ENCODE measurements around the gene PRDX3. TPM values are rescaled to one million over a fixed set of nuclear protein-coding genes. Genes with fewer than 3 reads are reported as not detected.
A peak's percentile ranks its signal among the peaks of the same experiment; 100 is the strongest.

Gene PRDX3
- total and polyA plus RNA-seq, 7 experiments from 2014 or later, result 11.7 to 120 (median 36.7) TPM

DNA sequence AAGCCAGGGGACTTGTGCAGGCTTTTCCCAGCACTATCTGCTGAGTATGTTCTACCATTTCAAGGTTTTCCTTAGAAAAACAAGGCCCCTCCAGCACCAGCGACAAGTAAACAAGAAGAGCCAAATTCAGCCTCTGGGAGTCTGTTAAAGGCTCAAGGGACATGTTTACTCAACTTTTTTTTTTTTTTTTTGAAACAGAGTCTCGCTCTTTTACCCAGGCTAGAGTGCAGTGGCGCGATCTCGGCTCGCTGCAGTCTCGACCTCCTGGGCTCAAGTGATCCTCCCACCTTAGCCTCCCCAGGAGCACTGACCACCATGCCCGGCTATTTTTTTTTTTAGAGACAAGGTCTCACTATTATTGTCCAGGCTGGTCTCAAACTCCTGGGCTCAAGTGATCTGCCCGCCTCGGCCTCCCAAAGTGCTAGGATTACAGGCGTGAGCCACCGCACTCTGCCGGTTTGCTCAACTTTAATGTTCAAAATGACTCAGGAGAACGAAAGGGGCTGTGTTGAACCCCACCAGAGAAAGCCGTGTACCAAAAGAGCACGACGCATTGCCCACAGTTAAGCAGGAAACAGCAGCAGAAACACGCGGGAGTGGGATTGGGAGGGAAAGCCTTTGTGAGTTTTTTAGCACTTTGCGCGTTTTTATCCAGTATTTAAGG is 772 bp downstream of the PRDX3 start:
- H3K4me3 Mint-ChIP-seq, result peak overlapping the region; percentile 91 to 99 (median 96)
- H3K27me3 Mint-ChIP-seq, result no peaks in the 10 kb centered on the region
- no peaks in the 10 kb centered on the region for H3K9me3 ChIP-seq (ENCODE audit: control insufficient read depth in 2 of 3, low read length in 3 of 3)
- CTCF ChIA-PET, result no interaction called here
- peaks cover 7 to 13% of the 10 kb centered on the region in 2 donors for H3K4me1 ChIP-seq (ENCODE audit: control insufficient read depth in 2 of 2, insufficient read depth in 2 of 2, low read length in 2 of 2)
- DNase-seq (no peak), ATAC-seq (peak; percentile 6)
- peaks cover 0 to 26% (median 0%) of the 10 kb centered on the region in 3 experiments for H3K36me3 ChIP-seq (ENCODE audit: control insufficient read depth in 2 of 3, insufficient read depth in 3 of 3, low read length in 3 of 3)
- POLR2A ChIA-PET, result interaction anchor here (1.9 kb wide), 1 partner anchor 10 kb away, joined by 4 read pairs; no protein-coding TSS in a partner anchor
- H3K27ac ChIP-seq (ENCODE audit: low read depth, low read length), result peak overlapping the region; percentile 79
- no peaks in the 10 kb centered on the region for H3K27me3 ChIP-seq (ENCODE audit: control insufficient read depth in 2 of 2, insufficient read depth in 2 of 2, low read length in 2 of 2)
- intact Hi-C loops (cut with micrococcal nuclease), result loop anchor here (1.0 to 5.0 kb wide), 16 partner anchors 13 to 714 kb away; partner anchors contain the start of genes DENND10 (in 2 of the 2), EIF3A (in 2 of the 2), GRK5 (in 2 of the 2) and RGS10 (in 2 of the 2)
- H3K4me3 ChIP-seq (ENCODE audit: low read length), result peak overlapping the region; percentile 97
- peak overlapping the region; percentile 86 to 98 (median 93) for H3K27ac Mint-ChIP-seq
- H3K4me1 Mint-ChIP-seq, result peaks cover 13 to 48% (median 36%) of the 10 kb centered on the region in 7 donors
- H3K9me3 Mint-ChIP-seq, result no peaks in the 10 kb centered on the region
- peaks cover 0 to 13% (median 5%) of the 10 kb centered on the region in 5 donors for H3K36me3 Mint-ChIP-seq

DNA sequence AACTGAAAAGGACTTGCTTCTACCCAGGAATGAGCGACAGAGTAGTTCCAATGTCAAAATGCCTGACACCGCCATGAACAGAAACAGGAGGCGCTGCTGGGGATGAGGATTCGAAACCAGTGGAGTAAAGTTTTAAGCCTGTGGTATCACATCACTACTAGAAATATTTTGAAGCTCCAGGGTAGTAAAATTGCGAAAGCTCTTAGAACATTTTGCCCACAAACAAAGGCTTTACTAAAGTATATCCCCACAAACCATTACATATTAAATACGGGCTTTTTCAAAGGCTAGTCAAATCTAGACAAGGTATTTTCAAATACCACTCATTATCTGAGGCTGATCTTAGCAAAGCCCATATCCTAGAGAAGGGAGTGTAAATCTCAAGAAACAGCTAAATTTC is 2.4 kb downstream of the PRDX3 start:
- Histone ChIP-seq H3K4me1 (ENCODE audit: control insufficient read depth in 2 of 2, insufficient read depth in 2 of 2, low read length in 2 of 2) (peaks cover 7 to 13% of the 10 kb centered on the region in 2 donors), H3K27ac (ENCODE audit: low read depth, low read length) (no peak overlapping the region), H3K9me3 (ENCODE audit: control insufficient read depth in 2 of 3, low read length in 3 of 3) (no peaks in the 10 kb centered on the region), H3K4me3 (ENCODE audit: low read length) (no peak overlapping the region), H3K27me3 (ENCODE audit: control insufficient read depth in 2 of 2, insufficient read depth in 2 of 2, low read length in 2 of 2) (no peaks in the 10 kb centered on the region), H3K36me3 (ENCODE audit: control insufficient read depth in 2 of 3, insufficient read depth in 3 of 3, low read length in 3 of 3) (peaks cover 0 to 40% (median 13%) of the 10 kb centered on the region in 3 experiments)
- Mint-ChIP-seq H3K9me3 (no peaks in the 10 kb centered on the region), H3K36me3 (peaks cover 0 to 20% (median 14%) of the 10 kb centered on the region in 5 donors), H3K27me3 (no peaks in the 10 kb centered on the region), H3K4me1 (peaks cover 13 to 48% (median 40%) of the 10 kb centered on the region in 7 donors), H3K27ac (peak overlapping the region in 6 of 9 donors; percentile 16 to 97 (median 57)), H3K4me3 (peak overlapping the region in 6 of 10 donors; percentile 28 to 98 (median 84))
- DNase-seq (no peak), ATAC-seq (no peak)
- ChIA-PET CTCF (no interaction called here), POLR2A (interaction anchor here (0.7 to 1.9 kb wide), 3 partner anchors 8 to 12 kb away, joined by 3 to 4 read pairs (median 4); no protein-coding TSS in a partner anchor)
- intact Hi-C loops (cut with micrococcal nuclease), result loop anchor here in 1 of 2 donors (5.0 kb wide), 1 partner anchor 551 kb away; the partner anchor contains the start of gene INPP5F

DNA sequence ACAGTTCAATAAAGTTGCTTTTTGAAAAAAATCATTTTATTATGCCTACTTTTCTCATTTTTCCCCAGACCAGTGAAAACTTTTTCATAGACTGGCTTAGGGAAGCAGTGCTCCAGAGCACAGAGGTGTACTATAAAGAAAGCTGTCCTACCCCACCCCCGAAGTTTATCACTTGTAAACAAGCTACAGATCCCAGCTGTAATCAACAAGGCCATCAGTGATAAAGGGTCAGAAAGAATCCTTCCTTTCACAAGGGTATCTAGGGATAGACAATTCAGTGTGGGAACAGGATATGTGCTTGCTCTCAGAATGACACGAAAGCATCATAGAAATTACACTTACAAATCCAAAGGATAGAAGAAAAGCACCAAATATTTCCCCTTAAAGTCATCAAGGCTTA is 4.5 kb downstream of the PRDX3 start:
- intact Hi-C loops (cut with micrococcal nuclease), result no loop called here
- POLR2A ChIA-PET, result no interaction called here
- Mint-ChIP-seq H3K36me3 (peaks cover 5 to 28% (median 23%) of the 10 kb centered on the region in 5 donors), H3K4me1 (peaks cover 13 to 40% (median 33%) of the 10 kb centered on the region in 7 donors), H3K9me3 (no peaks in the 10 kb centered on the region), H3K4me3 (no peak overlapping the region), H3K27me3 (no peaks in the 10 kb centered on the region), H3K27ac (no peak overlapping the region)
- Histone ChIP-seq H3K27me3 (ENCODE audit: control insufficient read depth in 2 of 2, insufficient read depth in 2 of 2, low read length in 2 of 2) (no peaks in the 10 kb centered on the region), H3K4me1 (ENCODE audit: control insufficient read depth in 2 of 2, insufficient read depth in 2 of 2, low read length in 2 of 2) (peaks cover 7 to 9% of the 10 kb centered on the region in 2 donors), H3K36me3 (ENCODE audit: control insufficient read depth in 2 of 3, insufficient read depth in 3 of 3, low read length in 3 of 3) (peaks cover 0 to 58% (median 24%) of the 10 kb centered on the region in 3 experiments), H3K4me3 (ENCODE audit: low read length) (no peak overlapping the region), H3K27ac (ENCODE audit: low read depth, low read length) (no peak overlapping the region), H3K9me3 (ENCODE audit: control insufficient read depth in 2 of 3, low read length in 3 of 3) (no peaks in the 10 kb centered on the region)
- CTCF ChIA-PET, result no interaction called here
- no peak for ATAC-seq
- DNase-seq, result no peak

GRCh38 chr10:119167041-119167440 is 11.6 kb downstream of the PRDX3 start:
- intact Hi-C loops (cut with micrococcal nuclease), result no loop called here
- Mint-ChIP-seq H3K9me3 (no peaks in the 10 kb centered on the region), H3K4me1 (peaks cover 21 to 38% (median 32%) of the 10 kb centered on the region in 7 donors), H3K27me3 (no peaks in the 10 kb centered on the region), H3K27ac (peak overlapping the region; percentile 85 to 98 (median 95)), H3K36me3 (peaks cover 7 to 23% (median 17%) of the 10 kb centered on the region in 5 donors), H3K4me3 (peak overlapping the region; percentile 89 to 95 (median 92))
- Histone ChIP-seq H3K4me1 (ENCODE audit: control insufficient read depth in 2 of 2, insufficient read depth in 2 of 2, low read length in 2 of 2) (peaks cover 12 to 15% of the 10 kb centered on the region in 2 donors), H3K9me3 (ENCODE audit: control insufficient read depth in 2 of 3, low read length in 3 of 3) (no peaks in the 10 kb centered on the region), H3K27ac (ENCODE audit: low read depth, low read length) (no peak overlapping the region), H3K4me3 (ENCODE audit: low read length) (no peak overlapping the region), H3K36me3 (ENCODE audit: control insufficient read depth in 2 of 3, insufficient read depth in 3 of 3, low read length in 3 of 3) (peaks cover 0 to 51% (median 25%) of the 10 kb centered on the region in 3 experiments), H3K27me3 (ENCODE audit: control insufficient read depth in 2 of 2, insufficient read depth in 2 of 2, low read length in 2 of 2) (no peaks in the 10 kb centered on the region)
- ChIA-PET POLR2A (interaction anchor here (0.9 to 1.4 kb wide), 5 partner anchors 9 to 87 kb away, joined by 3 to 6 read pairs (median 3); partner anchors contain the start of gene PRDX3), CTCF (interaction anchor here (0.6 kb wide), 1 partner anchor 31 kb away, joined by 3 read pairs; no protein-coding TSS in a partner anchor)
- ATAC-seq (no peak), DNase-seq (no peak)

DNA sequence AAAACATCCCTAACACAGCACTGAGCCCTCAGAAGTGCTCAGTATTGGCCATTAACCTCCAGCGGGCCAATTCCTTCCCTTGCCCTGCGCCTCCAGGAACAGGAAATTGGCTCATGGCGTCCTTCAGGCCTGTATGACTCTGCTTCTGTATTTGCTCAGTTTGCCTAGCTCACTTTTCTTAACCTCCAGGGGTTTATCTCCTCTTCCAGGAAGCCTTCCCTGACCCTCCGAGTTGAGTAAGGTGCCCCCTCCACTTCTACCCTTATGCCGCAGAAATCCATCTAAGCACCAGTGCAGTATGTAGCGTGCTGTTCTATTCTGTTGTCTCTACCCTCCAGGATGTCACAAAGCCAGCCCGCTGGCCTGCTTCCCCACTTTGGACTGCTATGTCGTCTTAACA is 12.0 kb downstream of the PRDX3 start:
- H3K4me3 Mint-ChIP-seq, result peak overlapping the region; percentile 89 to 95 (median 92)
- peaks cover 22 to 39% (median 32%) of the 10 kb centered on the region in 7 donors for H3K4me1 Mint-ChIP-seq
- POLR2A ChIA-PET, result interaction anchor here (1.0 to 1.4 kb wide), 2 partner anchors 10 to 12 kb away, joined by 3 to 6 read pairs; partner anchors contain the start of gene PRDX3
- Histone ChIP-seq H3K27ac (ENCODE audit: low read depth, low read length) (peak overlapping the region; percentile 88), H3K36me3 (ENCODE audit: control insufficient read depth in 2 of 3, insufficient read depth in 3 of 3, low read length in 3 of 3) (peaks cover 0 to 52% (median 22%) of the 10 kb centered on the region in 3 experiments), H3K4me3 (ENCODE audit: low read length) (no peak overlapping the region), H3K9me3 (ENCODE audit: control insufficient read depth in 2 of 3, low read length in 3 of 3) (no peaks in the 10 kb centered on the region), H3K27me3 (ENCODE audit: control insufficient read depth in 2 of 2, insufficient read depth in 2 of 2, low read length in 2 of 2) (no peaks in the 10 kb centered on the region), H3K4me1 (ENCODE audit: control insufficient read depth in 2 of 2, insufficient read depth in 2 of 2, low read length in 2 of 2) (peaks cover 12 to 15% of the 10 kb centered on the region in 2 donors)
- H3K27ac Mint-ChIP-seq, result peak overlapping the region; percentile 85 to 98 (median 95)
- DNase-seq, result no peak
- intact Hi-C loops (cut with micrococcal nuclease), result no loop called here
- CTCF ChIA-PET, result no interaction called here
- no peak for ATAC-seq
- H3K36me3 Mint-ChIP-seq, result peaks cover 7 to 24% (median 17%) of the 10 kb centered on the region in 5 donors
- H3K27me3 Mint-ChIP-seq, result no peaks in the 10 kb centered on the region
- H3K9me3 Mint-ChIP-seq, result no peaks in the 10 kb centered on the region

DNA sequence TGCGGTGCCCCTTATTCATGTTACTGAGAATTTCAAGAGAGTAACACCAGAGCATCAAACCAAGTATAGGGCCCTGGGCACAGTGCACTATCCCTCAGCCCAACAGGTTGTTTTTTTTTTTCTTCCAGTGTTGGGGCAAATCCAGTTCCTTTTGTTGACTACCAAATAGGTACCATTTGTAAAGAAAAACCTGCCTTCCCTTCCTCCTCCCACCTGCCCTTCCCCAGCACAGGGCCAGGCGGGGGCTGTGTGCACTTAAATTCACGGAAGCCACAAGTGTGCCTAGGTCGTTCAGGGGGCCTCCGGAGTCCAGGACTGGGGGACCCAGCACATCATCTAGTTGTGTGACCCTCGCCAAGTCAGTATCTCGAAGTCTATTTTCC is 12.5 kb downstream of the PRDX3 start:
- intact Hi-C loops (cut with micrococcal nuclease), result no loop called here
- CTCF ChIA-PET, result no interaction called here
- POLR2A ChIA-PET, result interaction anchor here (0.7 to 1.3 kb wide), 4 partner anchors 9 to 707 kb away, joined by 3 to 4 read pairs (median 3); partner anchors contain the start of gene MCMBP

More for the DNA sequence above, 12.5 kb downstream of the PRDX3 start:
- no peaks in the 10 kb centered on the region for H3K9me3 Mint-ChIP-seq
- H3K36me3 Mint-ChIP-seq, result peaks cover 7 to 26% (median 17%) of the 10 kb centered on the region in 5 donors
- DNase-seq (no peak), ATAC-seq (peak; percentile 6)
- Histone ChIP-seq H3K27ac (ENCODE audit: low read depth, low read length) (peak overlapping the region; percentile 88), H3K27me3 (ENCODE audit: control insufficient read depth in 2 of 2, insufficient read depth in 2 of 2, low read length in 2 of 2) (no peaks in the 10 kb centered on the region), H3K9me3 (ENCODE audit: control insufficient read depth in 2 of 3, low read length in 3 of 3) (no peaks in the 10 kb centered on the region), H3K36me3 (ENCODE audit: control insufficient read depth in 2 of 3, insufficient read depth in 3 of 3, low read length in 3 of 3) (peaks cover 0 to 48% (median 18%) of the 10 kb centered on the region in 3 experiments), H3K4me1 (ENCODE audit: control insufficient read depth in 2 of 2, insufficient read depth in 2 of 2, low read length in 2 of 2) (peaks cover 12 to 15% of the 10 kb centered on the region in 2 donors), H3K4me3 (ENCODE audit: low read length) (peak overlapping the region; percentile 95)
- peak overlapping the region; percentile 89 to 95 (median 92) for H3K4me3 Mint-ChIP-seq
- H3K27ac Mint-ChIP-seq, result peak overlapping the region; percentile 85 to 98 (median 95)
- H3K4me1 Mint-ChIP-seq, result peaks cover 22 to 39% (median 32%) of the 10 kb centered on the region in 7 donors
- no peaks in the 10 kb centered on the region for H3K27me3 Mint-ChIP-seq

Data from naive thymus-derived CD4-positive, alpha-beta T cell (primary cell).